HFF-Myc (cell line): ENCODE measurements around the gene EDN2.

ENCODE experiments used
- DNase-seq: peaks from one replicate; pipeline ENCODE4 v3.0.0-alpha.2; 2011; ENCODE audit warnings: low read depth; ENCODE audit errors: extremely low read depth
- H3K4me3 ChIP-seq: replicated peaks from 2 replicates; pipeline ENCODE4 v1.5.1; 2011; ENCODE audit warnings: low read depth, mild to moderate bottlenecking, control low read depth, low read length
- CTCF ChIP-seq: IDR thresholded peaks from 2 replicates; pipeline ENCODE4 v1.5.1; 2012; ENCODE audit warnings: mild to moderate bottlenecking, low read depth, low read length, control low read depth; ENCODE audit errors: missing control alignments

The EDN2 gene

GRCh38 chr1:41483960-41484401 is 502 bp downstream of the EDN2 start:
- DNase-seq, result no peak

GRCh38 chr1:41483001-41483850 is 1.3 kb downstream of the EDN2 start:
- TF ChIP-seq CTCF, result no peak
- peak; percentile 75 for DNase-seq
- no peak overlapping the region for H3K4me3 ChIP-seq

More at GRCh38 chr1:41483960-41484401, 502 bp downstream of the EDN2 start:
- no peak for TF ChIP-seq CTCF
- H3K4me3 ChIP-seq, result no peak overlapping the region

GRCh38 chr1:41482001-41482765 is 2.3 kb downstream of the EDN2 start:
- no peak for DNase-seq
- H3K4me3 ChIP-seq, result no peak overlapping the region
- no peak for TF ChIP-seq CTCF

GRCh38 chr1:41481109-41481775 is 3.2 kb downstream of the EDN2 start:
- H3K4me3 ChIP-seq, result no peak overlapping the region
- TF ChIP-seq CTCF, result no peak
- no peak for DNase-seq

GRCh38 chr1:41480204-41481108 is 4.0 kb downstream of the EDN2 start:
- H3K4me3 ChIP-seq, result no peak overlapping the region
- no peak for TF ChIP-seq CTCF
- DNase-seq, result no peak

- no peak for TF ChIP-seq CTCF
- DNase-seq, result no peak
- no peak overlapping the region for H3K4me3 ChIP-seq
These were observed 4.7 kb downstream of the EDN2 start for GRCh38 chr1:41479808-41480160.
